ENCODE measurements around the gene VPS37C. TPM values are rescaled to one million over a fixed set of nuclear protein-coding genes. Genes with fewer than 3 reads are reported as not detected.

Gene VPS37C
- total RNA-seq, 2 donors from 2014 or later = 21.6 to 31.2 TPM

DNA sequence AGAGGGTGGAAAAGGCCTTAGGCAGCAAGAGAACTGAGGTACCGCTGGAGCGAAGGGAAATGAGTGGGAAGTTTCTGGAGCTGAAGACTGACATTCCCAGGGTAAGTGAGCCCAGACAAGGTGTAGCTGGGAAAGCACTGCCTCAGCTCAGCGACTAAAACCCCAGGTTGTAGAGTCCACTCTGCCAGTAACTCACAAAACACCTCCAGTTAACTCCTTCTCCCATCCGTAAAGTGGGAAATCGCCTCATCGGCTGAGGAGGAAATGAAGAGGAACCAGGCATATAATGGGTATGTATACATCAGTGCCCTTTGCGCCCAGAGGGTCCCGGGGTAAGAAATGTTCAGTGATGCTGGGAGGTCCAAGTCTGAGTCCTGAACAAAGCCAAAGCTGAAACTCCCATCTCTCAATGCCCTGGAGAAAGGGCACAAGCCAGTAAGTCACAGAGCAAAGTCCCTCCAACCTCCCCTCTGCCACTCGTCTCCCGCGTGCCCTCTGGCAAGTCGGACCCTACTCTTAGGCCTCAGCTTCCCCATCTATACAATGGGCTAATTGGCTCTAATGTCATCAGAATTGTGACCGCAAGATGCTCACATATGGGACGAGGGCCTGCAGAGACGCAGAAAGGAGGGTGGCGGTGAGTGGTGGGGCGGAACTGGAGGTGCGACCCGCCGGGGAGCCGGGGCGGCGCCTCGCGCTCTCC, 588 bp downstream of the VPS37C start:
- DNase-seq (ENCODE audit: low spot score) = no peak
- intact Hi-C loops (cut with DNase I) = no loop called here

DNA sequence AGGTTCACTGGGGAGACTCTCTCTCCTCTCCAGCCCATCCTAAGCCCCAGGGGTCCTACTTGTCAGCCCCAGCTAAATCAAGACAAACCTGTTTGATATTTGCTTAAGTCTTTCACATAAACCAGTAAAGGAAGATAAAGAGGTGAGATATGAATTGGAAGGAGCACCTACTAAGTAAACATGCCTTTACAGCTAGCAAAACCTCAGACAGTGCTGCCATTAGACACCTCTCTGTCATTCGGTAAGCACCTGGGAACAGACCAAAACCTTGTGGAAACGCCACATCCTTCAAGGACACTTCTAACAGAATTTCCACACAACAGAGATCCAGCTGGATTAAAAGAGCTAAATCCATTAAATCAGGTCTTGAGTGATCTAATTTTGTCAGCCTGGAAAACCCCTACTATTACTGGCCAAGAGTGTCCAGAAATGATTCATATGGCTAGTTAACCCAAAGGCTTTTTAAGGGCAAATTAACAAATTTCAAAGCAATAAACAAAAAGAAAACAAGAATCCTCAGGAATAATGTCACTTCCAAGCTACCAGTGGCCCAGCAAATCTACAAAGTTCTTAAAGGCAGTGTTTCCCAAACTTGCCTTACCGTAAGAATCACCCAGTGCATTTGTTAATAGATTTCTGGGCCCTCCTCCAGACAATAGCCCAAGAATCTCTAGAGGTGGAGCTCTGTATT, 2.4 kb downstream of the VPS37C start:
- intact Hi-C loops (cut with DNase I) = no loop called here
- no peak for DNase-seq (ENCODE audit: low spot score)

- intact Hi-C loops (cut with DNase I) = no loop called here
- no peak for DNase-seq (ENCODE audit: low spot score)
These were observed 3.5 kb downstream of the VPS37C start for GRCh38 chr11:61157743-61158142.

DNA sequence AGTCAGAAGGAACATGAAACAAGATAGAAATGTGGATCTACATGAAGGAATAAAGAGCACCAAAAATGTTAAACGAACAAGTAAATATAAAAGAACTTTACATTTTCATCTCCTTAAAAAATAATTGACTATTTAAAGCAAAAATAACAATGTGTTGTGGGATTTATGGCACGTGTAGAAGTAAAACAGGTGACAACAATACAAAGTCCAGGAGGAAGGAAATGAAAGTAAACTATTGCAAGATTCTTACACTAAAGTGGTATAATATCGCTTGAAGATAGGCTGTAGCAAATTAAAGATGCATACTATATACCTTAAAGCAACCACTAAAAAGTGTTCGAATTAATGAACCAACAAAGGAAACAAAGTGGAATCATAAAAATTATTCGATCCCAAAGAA, 5.5 kb downstream of the VPS37C start:
- intact Hi-C loops (cut with DNase I) = no loop called here

DNA sequence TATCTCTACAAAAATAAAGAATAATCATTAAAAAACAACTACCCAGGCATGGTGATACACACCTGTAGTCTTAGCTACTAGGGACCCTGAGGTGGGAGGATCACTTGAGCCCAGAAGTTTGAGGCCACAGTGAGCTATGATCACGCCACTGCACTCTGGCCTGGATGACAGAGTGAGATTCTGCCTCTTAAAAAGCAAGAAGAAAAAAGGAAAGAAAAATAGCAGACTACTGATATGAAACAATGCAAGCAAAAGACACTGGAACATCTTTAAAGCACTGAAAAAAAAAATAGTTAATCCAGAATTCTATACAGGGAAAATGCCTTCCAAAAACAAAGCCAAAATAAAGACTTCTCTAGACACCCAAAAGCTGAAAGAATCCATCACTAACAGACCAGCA, 5.9 kb downstream of the VPS37C start:
- intact Hi-C loops (cut with DNase I) = no loop called here
- DNase-seq (ENCODE audit: low spot score) = no peak

More for the DNA sequence above, 5.5 kb downstream of the VPS37C start:
- no peak for DNase-seq (ENCODE audit: low spot score)

GRCh38 chr11:61154528-61154927, 6.7 kb downstream of the VPS37C start:
- intact Hi-C loops (cut with DNase I) = no loop called here

DNA sequence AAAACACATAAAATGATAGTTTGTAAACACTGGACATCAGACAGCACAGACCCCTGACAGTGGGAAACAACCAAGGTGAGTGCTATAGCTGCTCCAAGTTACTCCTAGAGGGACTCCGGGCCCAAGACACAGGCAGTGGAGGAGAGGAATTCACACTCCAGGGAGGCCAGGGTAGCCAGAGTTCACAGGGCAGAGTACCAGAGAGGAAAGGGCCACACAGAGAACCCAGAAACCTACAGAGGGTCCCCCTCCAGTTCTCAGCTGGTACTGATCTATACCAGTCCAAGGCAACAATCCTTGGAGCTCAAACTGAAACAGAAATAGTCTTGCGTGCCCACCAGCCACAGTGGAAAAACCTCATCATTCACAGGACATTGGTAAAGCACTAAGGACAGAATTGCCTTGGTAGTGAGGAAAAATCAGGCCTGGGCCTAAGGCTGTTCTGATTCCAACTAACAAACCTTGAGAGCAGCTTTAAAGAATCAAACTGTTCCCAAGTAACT, 7.6 kb downstream of the VPS37C start:
- no peak for DNase-seq (ENCODE audit: low spot score)
- intact Hi-C loops (cut with DNase I) = no loop called here

More at GRCh38 chr11:61154528-61154927, 6.7 kb downstream of the VPS37C start:
- DNase-seq (ENCODE audit: low spot score) = no peak

DNA sequence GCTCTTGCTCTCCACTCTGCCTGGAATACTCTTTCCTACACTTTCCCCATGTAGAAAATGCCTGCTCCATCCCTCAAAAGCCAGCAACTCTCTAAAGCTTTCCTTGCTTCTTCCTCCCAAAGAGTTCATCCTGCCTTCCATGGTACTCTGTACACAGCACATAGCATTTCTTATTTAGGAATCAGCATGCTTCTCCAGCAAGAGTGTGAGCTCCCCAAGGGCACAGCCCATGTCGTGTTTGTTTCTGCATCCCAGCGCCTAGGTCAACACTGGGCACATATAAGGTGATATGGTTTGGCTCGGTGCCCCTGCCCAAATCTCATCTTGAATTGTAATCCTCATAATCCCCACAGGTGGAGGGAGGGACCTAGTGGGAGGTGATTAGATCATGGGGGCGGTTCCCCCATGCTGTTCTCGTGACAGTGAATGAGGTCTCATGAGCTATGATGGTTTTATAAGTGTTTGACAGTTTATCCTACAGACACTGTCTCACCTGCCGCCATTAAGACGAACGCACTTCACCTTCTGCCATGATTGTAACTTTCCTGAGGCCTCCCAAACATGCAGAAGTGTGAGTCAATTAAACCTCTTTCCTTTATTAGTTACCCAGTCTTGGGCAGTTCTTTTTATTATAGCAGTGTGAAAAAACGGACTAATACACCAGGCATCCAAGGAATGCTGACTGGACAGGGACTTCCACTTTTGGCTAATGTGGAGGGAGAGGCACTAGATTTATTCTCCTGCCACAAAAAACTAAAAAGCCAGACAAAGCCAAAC, 8.2 kb downstream of the VPS37C start:
- no peak for DNase-seq (ENCODE audit: low spot score)

GRCh38 chr11:61151545-61152252, 9.5 kb downstream of the VPS37C start:
- intact Hi-C loops (cut with DNase I) = no loop called here
- peak; percentile 23 for DNase-seq (ENCODE audit: low spot score)

More for the DNA sequence above, 8.2 kb downstream of the VPS37C start:
- intact Hi-C loops (cut with DNase I) = no loop called here

DNA sequence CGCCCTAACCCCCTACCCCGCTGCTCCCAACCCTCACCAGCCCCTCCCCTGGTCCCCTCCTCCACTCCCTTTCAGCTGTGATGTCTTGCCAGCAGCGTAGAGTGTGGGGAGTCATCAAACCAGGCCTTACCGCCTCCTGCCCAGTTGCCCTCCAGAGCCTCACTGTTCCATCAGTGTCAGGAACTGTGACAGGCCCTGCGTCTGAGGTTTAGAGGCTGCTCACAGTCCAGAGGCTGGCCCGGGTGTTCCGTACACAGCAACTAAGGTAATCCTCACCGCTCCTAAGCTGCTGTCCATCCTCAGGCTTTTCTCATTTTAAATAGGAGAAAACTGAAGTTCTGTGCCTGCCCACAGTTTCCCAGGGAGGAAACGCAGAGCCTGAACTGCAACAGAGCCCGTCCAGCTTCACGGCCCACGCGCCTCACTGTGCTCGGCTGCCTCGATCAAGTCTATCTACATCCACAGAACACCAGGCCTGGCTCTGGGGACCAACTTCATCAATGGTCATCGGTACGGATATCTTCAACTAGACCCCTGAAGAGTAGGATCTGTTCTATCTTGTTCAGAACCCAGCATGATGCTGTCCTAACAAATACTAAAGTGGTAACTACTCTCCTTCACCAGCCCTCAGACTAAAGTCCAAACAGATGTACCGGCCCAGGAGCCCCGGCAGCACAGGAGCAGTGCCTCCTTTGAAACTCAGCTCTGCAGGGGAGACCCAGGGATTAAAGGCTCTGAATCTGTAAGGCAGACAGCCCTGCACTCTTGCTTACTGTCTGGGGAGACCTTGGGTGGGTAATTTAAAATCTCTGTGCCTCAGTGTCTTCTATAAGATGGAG, 10.3 kb downstream of the VPS37C start:
- intact Hi-C loops (cut with DNase I) = no loop called here
- peak; percentile 45 for DNase-seq (ENCODE audit: low spot score)

DNA sequence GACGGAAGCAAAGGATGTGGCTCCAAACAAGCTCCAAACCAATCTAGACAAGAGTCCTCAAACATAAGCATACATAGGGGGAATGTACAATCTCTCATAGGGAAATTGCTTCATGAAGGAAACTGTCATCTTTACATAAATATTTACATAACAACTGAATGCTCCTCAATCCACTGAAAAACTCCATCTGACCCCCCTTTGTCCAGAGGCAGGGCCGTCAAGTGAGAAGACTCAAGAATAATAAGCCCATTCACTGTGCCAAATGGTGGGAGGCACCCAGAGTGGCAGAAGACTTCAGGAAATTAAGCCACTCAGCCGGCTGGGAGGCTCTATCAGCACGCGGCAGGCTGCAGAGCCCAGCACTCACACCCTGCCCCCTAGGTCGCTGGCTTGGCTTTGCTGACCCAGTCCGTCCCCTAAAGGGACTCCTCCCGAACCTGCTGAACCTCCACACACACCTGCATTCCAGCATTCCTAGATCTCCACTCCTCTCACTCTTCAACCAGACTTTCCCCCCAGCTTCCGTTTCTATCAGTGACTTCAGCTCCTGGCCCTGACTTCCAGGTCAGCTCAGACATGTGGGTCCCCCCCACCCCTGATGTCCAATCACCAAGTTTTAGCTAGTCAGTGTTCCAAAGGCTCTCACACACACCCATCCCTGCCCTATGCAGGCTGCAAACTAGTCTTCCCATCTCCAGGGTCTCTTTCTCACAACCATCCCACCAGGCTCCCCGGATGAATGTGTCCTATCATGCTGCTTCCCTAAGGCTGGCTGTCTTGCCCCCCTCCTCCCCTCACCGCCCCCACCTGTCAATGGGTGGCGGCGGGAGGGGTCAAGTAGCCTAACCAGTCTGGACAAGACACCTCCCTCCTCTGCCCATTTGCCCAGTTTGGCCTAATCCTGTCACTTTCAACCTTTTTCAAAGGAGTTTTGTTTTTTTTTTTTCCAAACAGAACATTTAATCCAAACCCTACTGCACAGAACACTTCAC, 11.3 kb downstream of the VPS37C start:
- DNase-seq (ENCODE audit: low spot score) = peak; percentile 68
- intact Hi-C loops (cut with DNase I) = loop anchor here in 1 of 2 donors (10.0 kb wide), 1 partner anchor 185 kb away; no protein-coding TSS in a partner anchor

- peak; percentile 26 for DNase-seq (ENCODE audit: low spot score)
- intact Hi-C loops (cut with DNase I) = loop anchor here in 1 of 2 donors (1.0 to 10.0 kb wide), 2 partner anchors 183 to 227 kb away; no protein-coding TSS in a partner anchor
These were observed 13.2 kb downstream of the VPS37C start for GRCh38 chr11:61147791-61148620.

DNA sequence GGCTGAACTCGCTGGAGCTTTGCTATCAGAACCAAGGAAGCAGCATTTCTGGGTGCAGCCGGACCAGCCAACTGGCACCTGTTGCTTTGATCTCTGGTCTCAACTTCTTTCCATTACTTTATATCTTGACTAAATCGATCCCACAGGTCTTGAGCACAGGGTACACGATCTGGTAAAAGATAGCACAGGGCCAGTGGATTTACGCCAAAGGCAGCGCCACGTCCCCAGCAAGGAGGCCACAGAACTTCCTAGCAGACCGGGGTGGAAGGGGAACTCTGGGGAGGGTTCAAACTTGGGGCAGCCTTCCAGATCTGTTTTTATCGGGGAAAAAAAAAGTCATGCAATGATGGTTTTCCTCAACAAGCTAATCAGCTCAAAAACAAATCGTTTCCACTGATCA, 14.0 kb downstream of the VPS37C start:
- intact Hi-C loops (cut with DNase I) = loop anchor here in 1 of 2 donors (10.0 kb wide), 1 partner anchor 182 kb away; no protein-coding TSS in a partner anchor
- DNase-seq (ENCODE audit: low spot score) = peak; percentile 38

GRCh38 chr11:61146416-61146815, 14.8 kb downstream of the VPS37C start:
- intact Hi-C loops (cut with DNase I) = loop anchor here in 1 of 2 donors (10.0 kb wide), 1 partner anchor 182 kb away; no protein-coding TSS in a partner anchor
- peak; percentile 47 for DNase-seq (ENCODE audit: low spot score)

GRCh38 chr11:61145228-61146005, 15.8 kb downstream of the VPS37C start:
- DNase-seq (ENCODE audit: low spot score) = peak; percentile 46
- intact Hi-C loops (cut with DNase I) = loop anchor here in 1 of 2 donors (10.0 kb wide), 1 partner anchor 181 kb away; no protein-coding TSS in a partner anchor

All from posterior vena cava (tissue), 2 donors.